GM18505 (cell line): ENCODE measurements around the gene SLC34A3.

Experiments
- ATAC-seq: cut with Tn5 transposase; IDR thresholded peaks from one replicate; pipeline ENCODE4 v1.9.1; 2021; ENCODE audit not compliant: unreplicated experiment
- POLR2A ChIP-seq: IDR thresholded peaks from 4 replicates; pipeline ENCODE4 v1.6.1; 2011; ENCODE audit warnings: borderline replicate concordance; ENCODE audit not compliant: insufficient read depth, insufficient read length; ENCODE audit errors: extremely low read depth

SLC34A3 gene

DNA sequence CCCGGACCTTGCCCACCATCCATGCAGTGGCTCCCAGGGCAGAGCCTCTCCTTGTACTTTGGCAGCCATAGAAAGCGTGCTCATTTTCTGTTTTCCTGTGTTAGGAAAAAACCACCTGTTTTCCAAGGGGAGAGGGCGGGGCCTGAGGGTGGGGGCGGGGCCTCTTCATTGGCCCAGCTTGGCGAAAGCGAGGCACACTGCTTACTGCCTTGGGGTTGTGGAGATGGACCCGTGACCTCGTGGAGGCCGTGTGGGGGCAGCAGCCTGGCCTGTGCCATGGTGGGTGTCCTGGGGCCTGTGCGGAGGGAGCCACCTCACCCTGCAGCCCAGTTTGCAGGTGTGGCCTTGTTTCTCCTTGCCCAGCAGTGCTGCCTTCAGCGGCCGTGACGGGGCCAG lies 42.4 kb downstream of the SLC34A3 start:
- TF ChIP-seq POLR2A, result no peak
- no peak for ATAC-seq

DNA sequence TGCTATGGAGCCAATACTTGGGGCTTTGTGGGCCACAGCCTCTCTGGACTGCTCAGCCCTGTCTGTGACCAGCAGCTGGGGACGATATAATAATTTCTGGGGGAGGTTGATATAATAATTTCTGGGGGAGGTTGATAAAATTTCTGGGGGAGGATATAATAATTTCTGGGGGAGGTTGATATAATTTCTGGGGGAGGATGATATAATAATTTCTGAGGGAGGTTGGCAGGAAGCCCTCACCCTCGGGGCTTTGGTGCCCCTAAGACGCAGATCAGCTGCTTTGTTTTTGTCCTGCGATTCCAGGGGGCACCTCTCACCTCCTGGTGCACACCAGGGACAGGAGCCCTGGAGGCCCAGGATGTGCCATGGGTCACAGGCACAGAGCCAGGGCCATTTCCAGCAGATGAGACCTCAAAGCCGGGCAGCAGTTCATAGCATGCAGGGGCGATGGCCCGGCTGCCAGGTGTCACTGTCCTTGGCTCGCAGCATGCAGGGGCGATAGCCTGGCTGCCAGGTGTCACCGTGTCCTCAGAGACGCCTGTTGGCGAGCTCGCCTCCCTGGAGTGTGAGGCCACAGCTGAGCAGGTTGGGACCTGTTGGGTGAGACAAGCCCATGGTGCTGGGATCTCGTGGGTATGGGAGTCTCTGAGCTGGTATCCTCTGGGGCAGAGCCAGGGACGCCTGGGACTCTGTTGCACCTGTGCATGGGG lies 43.1 kb downstream of the SLC34A3 start:
- no peak for ATAC-seq
- TF ChIP-seq POLR2A, result no peak

DNA sequence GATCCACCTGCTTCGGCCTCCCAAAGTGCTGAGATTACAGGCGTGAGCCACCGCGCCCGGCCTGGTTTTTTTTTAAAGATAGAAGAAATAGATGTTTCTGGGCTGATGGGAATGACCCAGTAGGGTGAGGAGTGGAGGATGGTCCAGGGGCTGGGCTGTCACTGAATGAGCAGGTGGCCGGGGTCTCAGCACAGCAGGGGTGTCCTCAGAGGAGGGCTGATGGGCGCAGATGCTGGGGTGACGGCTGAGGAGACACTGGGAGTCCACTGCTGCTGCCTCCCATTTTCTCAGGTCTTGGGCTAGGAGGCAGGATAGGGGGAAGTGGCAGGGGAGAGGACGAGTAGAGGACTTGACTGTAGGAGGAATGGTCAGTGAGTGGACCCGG lies 44.5 kb downstream of the SLC34A3 start:
- no peak for ATAC-seq
- no peak for TF ChIP-seq POLR2A

DNA sequence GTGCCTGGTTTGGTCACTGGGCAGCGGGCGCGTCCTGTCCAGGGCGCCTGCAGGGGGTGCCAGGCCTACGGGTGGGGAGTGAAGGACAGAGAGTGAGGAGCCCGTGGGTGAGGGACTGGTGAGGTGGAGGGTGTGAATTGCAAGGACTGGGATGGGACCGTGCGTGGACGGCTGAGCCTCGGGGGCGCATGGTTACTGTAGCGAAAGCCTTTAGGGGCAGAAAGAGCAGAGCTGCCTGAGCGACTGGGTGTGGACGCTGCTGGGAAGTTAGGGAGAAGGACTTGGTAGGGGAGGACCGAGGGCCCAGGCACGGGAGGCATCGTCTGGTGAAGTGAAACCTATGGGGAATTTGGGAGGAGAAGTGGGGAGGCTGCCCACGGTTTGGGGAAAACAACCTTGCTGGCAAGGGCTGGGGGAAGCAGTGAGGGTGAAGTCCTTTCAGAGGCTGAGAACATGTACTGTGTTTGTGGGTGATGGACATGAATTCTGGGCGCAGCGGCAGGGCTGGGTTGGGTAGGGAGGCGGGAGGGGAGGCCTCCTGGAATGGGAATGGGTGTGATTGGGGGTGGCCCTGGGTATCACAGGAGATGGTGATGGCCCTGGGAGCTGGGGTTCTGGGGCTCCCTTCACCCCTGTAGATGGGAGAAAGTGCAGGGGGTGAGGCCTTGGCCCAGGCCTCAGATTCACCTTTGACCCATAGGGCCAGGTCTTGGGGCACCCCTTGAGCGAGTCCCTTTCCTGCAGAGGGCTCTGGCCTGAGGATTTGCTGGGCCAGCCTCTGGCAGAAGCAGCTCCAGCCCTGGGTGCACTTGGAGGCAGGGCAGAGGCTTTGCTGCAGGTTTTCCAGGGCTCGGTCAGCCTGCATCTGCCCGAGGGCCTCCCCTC lies 45.1 kb downstream of the SLC34A3 start:
- no peak for TF ChIP-seq POLR2A
- ATAC-seq, result no peak

DNA sequence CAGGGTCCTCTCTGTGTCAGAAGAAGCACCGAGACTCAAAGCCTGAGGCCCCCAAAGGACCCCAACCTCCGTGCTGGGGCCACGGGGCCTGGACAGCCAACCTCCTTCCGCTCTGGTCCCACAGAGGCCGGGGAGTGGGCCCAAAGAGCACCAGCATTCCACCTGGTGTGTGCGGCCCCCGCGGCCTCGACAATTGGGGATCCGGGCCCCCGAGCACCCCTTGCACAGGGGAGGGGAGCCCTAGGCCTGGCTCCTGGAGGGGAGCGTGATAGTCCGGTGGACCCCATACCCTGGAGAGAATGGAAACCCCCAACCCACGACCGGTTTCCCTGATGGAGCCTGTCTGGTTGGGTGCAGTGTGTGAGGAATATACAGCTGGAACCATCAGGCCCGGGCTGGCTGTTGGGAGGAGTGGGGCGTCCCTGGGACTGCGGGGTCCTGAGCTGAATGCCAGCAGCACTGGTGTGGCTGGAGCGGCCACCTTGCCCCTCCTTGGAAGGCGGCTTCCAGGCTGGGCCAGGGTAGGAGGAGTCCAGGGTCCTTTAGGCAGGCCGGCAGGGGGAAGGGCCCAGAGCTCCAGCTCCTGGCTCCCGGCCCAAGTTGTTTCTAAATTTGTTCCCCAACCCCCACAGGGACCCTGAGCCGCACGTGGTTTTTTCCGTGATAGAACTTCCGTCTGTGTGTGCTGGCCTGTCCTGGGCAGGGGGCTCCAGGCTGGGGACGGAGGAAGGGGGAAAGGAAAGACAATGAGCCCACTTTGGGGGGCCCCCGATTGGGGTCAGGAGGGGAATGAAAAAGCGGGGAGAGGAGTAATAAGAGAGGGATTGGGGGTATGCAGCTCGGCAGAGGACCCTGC lies 46.0 kb downstream of the SLC34A3 start:
- no peak for ATAC-seq
- no peak for TF ChIP-seq POLR2A

DNA sequence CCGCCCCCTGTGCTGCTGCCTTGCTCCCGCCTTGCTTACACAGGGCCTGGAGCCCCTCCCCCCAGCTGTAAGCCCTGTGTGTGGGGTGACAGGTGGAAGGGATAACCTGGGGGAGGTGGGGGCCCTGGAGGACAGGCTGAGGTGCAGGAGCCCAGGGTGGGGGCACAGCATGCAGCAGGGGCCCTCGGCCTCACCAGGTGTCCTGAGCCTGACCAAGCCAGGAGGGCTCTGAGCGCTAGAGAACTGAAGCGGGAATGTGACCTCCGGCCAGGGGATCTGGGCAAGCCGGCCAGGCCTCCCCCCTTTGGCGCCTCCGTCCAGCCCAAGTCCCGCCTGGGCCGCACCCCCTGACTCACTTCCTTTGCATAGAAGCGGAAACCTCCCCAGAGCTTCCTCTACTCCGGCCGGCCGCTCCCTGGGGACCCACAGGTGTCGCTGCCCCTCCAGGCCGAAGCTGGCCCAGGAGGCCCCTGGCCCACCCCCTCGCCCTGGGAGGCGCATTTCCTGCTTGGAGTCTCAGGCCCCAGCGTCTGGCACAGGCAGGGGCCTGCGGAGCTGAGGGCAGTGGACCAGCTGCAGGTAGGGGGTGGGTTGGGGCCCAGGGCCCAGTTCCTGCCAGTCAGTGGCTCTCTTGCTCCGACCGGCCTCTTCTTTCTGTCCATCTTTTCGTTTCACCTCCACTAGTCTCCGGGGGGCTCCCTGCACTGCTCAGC lies 46.8 kb downstream of the SLC34A3 start, which contains the start of gene TOR4A:
Gene TOR4A (plus strand): TSS at position 398 of the 713 bp plus-strand sequence. CDS start 964 bp downstream, outside the sequence.
- peak; percentile 74 for TF ChIP-seq POLR2A
- peak; percentile 46 for ATAC-seq

DNA sequence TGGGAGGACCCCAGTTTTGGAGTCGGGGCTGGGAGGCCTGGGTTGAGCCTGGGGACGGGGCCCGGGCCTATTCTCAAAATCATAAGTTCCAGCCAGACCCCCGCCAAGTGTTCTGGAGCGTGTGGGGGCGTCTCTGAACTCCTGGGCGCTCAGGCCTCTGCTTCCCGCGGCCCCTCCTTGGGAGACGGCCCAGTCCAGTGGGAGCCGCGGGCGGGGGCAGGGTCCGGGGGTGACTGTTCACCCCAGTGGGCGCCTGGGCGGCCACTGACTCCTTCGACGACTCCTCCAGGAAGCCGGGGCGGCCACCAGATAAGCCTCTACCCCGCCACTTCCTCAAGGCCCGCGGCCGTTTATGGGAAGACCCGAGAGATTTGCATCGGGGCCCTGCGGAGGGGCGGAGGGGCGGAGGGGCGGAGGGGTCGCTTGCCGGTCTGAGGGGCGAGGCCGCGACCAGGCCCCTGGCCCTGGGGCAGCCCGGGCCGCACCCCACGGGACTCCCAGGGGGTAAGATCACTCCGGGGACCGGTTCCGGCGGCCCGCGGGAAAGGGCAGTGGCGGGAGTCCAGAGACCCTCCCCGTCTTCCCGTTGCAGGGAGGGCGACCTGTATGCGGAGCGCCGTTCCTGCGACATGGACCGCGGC lies 47.5 kb downstream of the SLC34A3 start:
- ATAC-seq, result no peak

DNA sequence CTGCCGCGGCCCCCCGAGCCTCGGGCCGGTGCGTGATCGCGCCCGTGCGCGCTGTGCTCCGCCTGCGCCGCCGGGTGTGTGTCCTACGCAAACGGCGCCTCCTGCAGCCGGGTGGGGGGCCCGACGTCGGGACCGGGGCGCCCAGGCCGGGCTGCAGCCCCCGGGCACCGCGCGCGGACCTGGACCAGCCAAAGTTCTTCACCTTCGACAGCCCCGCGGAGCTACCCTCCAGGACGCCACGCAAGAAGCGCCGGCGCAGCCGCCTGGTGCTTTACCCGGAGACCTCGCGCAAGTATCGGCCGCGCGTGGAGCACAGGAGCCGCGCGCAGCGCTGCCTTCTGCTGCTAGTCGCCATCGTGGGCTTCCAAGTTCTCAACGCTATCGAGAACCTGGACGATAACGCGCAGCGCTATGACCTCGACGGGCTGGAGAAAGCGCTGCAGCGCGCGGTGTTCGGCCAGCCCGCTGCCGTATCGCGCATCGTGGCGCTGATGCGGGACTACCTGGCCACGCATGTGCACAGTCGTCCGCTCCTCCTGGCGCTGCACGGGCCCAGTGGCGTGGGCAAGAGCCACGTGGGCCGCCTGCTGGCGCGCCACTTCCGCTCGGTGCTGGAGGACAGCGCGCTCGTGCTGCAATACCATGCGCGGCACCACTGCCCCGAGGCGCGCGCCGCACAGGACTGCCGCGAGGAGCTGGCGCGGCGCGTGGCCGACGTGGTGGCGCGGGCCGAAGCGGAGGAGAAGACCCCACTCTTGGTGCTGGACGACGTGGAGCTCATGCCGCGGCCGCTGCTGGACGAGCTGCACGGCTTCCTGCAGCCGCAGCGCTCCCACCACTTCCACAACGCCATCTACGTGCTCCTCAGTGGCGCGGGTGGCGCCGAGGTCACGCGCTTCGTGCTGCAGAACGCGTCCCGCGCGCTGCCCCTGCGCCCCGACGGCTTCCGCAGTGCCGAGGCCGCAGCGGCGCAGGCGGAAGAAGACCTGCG lies 48.3 kb downstream of the SLC34A3 start:
- TF ChIP-seq POLR2A, result no peak
- no peak for ATAC-seq

More for the DNA sequence above, 47.5 kb downstream of the SLC34A3 start:
- TF ChIP-seq POLR2A, result no peak

DNA sequence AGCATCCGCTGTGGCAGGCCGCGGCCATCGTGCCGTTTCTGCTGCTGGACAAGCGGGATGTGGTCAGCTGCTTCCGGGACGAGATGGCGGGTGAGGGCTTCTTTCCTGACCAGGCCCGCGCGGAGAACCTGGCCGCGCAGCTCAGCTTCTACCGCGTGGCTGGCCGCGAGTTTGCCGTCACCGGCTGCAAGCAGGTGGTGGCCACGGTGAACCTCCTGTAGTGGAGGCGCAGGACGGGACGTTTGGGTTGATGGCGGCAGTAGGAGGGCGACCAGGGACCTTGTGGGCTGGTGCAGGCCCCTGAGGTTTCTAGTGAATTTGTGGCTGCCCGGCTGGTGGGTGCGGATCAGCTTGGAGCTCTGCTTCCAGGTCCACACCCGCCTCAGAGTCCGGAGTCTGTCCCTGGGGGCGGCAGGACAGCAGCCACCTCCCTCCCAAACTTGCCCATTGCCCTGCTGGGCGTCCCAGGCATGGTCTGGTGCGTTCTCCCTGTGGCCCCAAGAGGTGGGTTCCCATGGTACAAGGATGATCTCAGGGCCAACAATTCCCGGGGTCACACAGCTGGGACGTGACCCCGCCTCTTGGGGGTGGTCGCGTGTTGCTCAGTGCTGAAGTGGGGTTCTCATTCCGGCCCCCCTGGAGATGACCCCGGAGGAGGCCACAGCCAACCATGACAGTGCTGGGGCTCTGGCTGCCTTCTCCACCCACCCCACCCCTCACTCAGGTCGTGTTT lies 49.2 kb downstream of the SLC34A3 start:
- TF ChIP-seq POLR2A, result no peak
- no peak for ATAC-seq

DNA sequence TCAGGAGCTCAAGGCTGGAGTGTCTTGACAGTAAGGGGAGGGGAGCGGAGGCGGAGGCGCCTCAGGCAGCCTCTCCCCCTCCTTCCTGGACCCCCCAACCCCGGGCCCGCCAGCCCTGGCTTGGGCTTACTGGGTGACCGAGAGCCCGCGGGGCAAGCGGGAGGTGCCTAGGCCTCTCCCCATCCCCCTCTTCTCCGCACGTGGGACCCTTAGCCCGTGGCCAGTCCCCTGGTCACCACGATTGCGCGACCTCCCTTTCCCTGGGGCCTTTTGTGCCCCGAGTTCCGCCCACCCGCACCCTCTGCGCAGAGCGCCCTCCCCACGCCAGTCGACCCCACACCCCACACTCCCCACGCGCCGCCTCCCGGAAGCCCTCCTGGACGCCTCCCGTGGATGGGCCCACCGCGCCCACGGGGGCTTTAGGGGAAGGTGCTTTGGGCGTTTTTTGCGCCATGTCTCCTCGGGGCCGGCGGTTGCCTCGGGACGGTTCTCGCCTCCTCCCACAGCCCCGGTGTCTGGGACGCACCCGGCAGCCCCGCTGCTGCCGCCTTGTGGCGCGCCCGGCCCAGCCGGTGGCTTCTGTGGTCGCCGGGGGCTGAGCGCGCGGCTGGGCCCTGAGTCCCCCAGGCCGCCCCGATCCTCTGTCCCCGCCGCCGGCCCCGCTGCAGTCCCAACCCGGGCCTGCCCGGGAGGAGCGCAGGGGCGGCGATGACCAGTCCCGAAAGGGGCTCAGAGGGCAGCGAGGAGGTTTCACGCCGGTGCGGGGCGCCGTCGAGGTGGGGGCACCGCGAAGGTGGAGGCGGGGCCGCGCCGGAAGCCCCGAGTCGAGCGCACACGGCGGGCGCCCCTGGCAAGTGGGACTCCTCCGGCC lies 50.0 kb downstream of the SLC34A3 start:
- no peak for ATAC-seq
- TF ChIP-seq POLR2A, result no peak
